Endothelial cell of umbilical vein (primary cell): Measurements from ENCODE around the gene NEB.

Experiments
- EZH2 ChIP-seq: IDR thresholded peaks from 2 replicates; pipeline ENCODE4 v1.6.1; 2012; ENCODE audit warnings: borderline replicate concordance, low read depth, mild to moderate bottlenecking, moderate library complexity, low read length, inconsistent platforms; ENCODE audit not compliant: severe bottlenecking
- FOS ChIP-seq: IDR thresholded peaks from 2 replicates; pipeline ENCODE4 v1.6.1; 2011; ENCODE audit warnings: mild to moderate bottlenecking, low read length, moderate library complexity, borderline replicate concordance; ENCODE audit not compliant: insufficient read depth
- GATA2 ChIP-seq: IDR thresholded peaks from 2 replicates; pipeline ENCODE4 v1.7.0; 2011; ENCODE audit warnings: low read depth, mild to moderate bottlenecking, moderate library complexity, mixed read lengths, low read length; ENCODE audit not compliant: insufficient read length, insufficient read depth
- JUN ChIP-seq: IDR thresholded peaks from 2 replicates; pipeline ENCODE4 v1.6.1; 2011; ENCODE audit warnings: borderline replicate concordance, low read depth; ENCODE audit not compliant: insufficient read length, insufficient read depth
- MAX ChIP-seq: IDR thresholded peaks from 2 replicates; pipeline ENCODE4 v1.6.1; 2011; ENCODE audit not compliant: insufficient read depth, insufficient read length
- MYC ChIP-seq: IDR thresholded peaks from one replicate; pipeline ENCODE4 v1.6.1; 2011; ENCODE audit warnings: mild to moderate bottlenecking, low read depth, low read length
- POLR2A ChIP-seq: IDR thresholded peaks from 2 replicates; pipeline ENCODE4 v1.6.1; 2012; ENCODE audit warnings: low read depth, mild to moderate bottlenecking, control low read depth, low read length
- POLR2AphosphoS5 ChIP-seq: IDR thresholded peaks from 2 replicates; pipeline ENCODE4 v1.6.1; 2012; ENCODE audit warnings: low read depth, mild to moderate bottlenecking, control low read depth, low read length, moderate library complexity; ENCODE audit not compliant: insufficient read depth
- TF ChIP-seq, protein P1 (sequence below), 2 donors: IDR thresholded peaks; 1 replicate in 1 of 2; 2 replicates in 1 of 2; pipeline ENCODE4 v1.5.1; 2011; ENCODE audit warnings: low read length in 2 of 2, mild to moderate bottlenecking in 2 of 2, moderate library complexity in 2 of 2, control low read depth in 1 of 2, inconsistent platforms in 1 of 2, low read depth in 1 of 2; ENCODE audit not compliant: insufficient read depth in 1 of 2; ENCODE audit errors: extremely low read depth in 1 of 2

DNA sequence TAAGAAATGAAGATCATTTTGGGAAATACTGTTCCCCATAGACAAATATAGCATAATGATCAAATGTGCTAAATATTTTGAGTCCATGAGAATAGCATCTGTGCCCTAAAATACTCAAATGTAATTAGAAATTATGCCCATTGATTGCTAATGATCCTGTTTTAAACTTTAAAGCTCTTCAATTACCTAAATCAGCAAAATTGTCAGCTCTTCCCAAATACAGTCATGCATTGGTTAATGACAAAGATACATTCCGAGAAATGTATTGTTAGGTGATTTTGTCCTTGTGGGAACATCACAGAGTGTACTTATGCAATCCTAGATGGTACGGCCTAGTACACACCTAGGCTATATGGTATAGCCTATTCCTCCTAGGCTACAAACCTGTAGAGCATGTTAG, 89.7 kb downstream of the NEB start:
- TF ChIP-seq POLR2A (no peak), POLR2AphosphoS5 (no peak), EZH2 (no peak), MAX (no peak), MYC (no peak), FOS (no peak), JUN (no peak), GATA2 (no peak)
- TF ChIP-seq, protein P1, sequence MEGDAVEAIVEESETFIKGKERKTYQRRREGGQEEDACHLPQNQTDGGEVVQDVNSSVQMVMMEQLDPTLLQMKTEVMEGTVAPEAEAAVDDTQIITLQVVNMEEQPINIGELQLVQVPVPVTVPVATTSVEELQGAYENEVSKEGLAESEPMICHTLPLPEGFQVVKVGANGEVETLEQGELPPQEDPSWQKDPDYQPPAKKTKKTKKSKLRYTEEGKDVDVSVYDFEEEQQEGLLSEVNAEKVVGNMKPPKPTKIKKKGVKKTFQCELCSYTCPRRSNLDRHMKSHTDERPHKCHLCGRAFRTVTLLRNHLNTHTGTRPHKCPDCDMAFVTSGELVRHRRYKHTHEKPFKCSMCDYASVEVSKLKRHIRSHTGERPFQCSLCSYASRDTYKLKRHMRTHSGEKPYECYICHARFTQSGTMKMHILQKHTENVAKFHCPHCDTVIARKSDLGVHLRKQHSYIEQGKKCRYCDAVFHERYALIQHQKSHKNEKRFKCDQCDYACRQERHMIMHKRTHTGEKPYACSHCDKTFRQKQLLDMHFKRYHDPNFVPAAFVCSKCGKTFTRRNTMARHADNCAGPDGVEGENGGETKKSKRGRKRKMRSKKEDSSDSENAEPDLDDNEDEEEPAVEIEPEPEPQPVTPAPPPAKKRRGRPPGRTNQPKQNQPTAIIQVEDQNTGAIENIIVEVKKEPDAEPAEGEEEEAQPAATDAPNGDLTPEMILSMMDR (IDR thresholded peaks at IDR 0.05; ENCODE audit: extremely low read depth in 1 of 2, insufficient read depth in 1 of 2, low read depth in 1 of 2, low read length in 2 of 2), result no peak
